ENCODE results near the gene ELMO1. TPM values are rescaled to one million over a fixed set of nuclear protein-coding genes. Genes with fewer than 3 reads are reported as not detected.

Gene ELMO1
- total RNA-seq, 1 experiment from 2014 or later: not detected

DNA sequence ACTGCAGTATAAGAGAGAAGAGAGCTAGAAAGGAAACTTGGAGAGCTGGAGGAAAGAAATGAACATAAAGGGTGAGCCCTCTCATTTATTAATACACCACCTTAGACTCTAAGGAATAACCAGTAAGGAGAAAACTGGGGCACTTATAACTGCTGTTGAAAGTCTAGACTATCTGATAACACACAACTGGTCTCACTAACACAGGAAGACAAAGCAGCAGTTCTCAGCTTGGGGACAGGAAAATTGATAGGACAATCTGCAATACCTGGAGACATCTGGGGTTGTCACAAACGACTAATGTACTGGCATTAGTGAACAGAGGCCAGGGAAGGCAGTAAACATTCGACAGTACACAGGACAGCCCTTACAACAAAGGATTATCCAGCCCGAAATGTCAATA, 6.8 kb downstream of the ELMO1 start:
- H3K79me2 ChIP-seq (ENCODE audit: low read length): no peaks in the 10 kb centered on the region
- no peak overlapping the region for H2AFZ ChIP-seq (ENCODE audit: low read length)
- H3K4me3 ChIP-seq (ENCODE audit: low read length): no peak overlapping the region
- H3K9ac ChIP-seq (ENCODE audit: low read length): no peak overlapping the region
- ATAC-seq: no peak
- intact Hi-C loops (cut with micrococcal nuclease): no loop called here
- CTCF ChIA-PET: no interaction called here
- peaks cover 4% of the 10 kb centered on the region; the same call in 1 of the 2 replicates for H3K27me3 ChIP-seq (ENCODE audit: low read length)
- no peaks in the 10 kb centered on the region for H3K4me1 ChIP-seq (ENCODE audit: insufficient read depth, low read length)
- no peaks in the 10 kb centered on the region for H3K9me2 ChIP-seq (replicated peaks; ENCODE audit: low read length)
- H3K9me3 ChIP-seq (ENCODE audit: low read length): no peaks in the 10 kb centered on the region
- no peak for DNase-seq
- BruUV-seq (replicated peaks): no TSS peak
- H3K27ac ChIP-seq (ENCODE audit: low read length): no peak overlapping the region
- POLR2A ChIA-PET (ENCODE audit: unreplicated experiment): no interaction called here
- no peaks in the 10 kb centered on the region for H4K20me1 ChIP-seq (ENCODE audit: low read length)
- no peaks in the 10 kb centered on the region for H3F3A ChIP-seq (ENCODE audit: low read length, unreplicated experiment)
- no peaks in the 10 kb centered on the region for H3K36me3 ChIP-seq (ENCODE audit: low read depth, low read length)
- no peak for TF ChIP-seq CTCF (conservative IDR thresholded peaks at IDR 0.05; ENCODE audit: low read depth, low read length)
- TF ChIP-seq EZH2phosphoT487 (IDR thresholded peaks at IDR 0.05; ENCODE audit: borderline replicate concordance, low read length): no peak
- no peak for TF ChIP-seq EZH2 (IDR thresholded peaks at IDR 0.05; ENCODE audit: low read length, unreplicated experiment)
- H3K4me2 ChIP-seq (ENCODE audit: low read length): no peak overlapping the region

GRCh38 chr7:37441386-37441760, 7.3 kb downstream of the ELMO1 start:
- no peaks in the 10 kb centered on the region for H4K20me1 ChIP-seq (ENCODE audit: low read length)
- no peak overlapping the region for H3K27ac ChIP-seq (ENCODE audit: low read length)
- H3K4me1 ChIP-seq (ENCODE audit: insufficient read depth, low read length): no peaks in the 10 kb centered on the region
- BruUV-seq (replicated peaks): no TSS peak
- DNase-seq: no peak
- H3K9me2 ChIP-seq (replicated peaks; ENCODE audit: low read length): no peaks in the 10 kb centered on the region
- no peaks in the 10 kb centered on the region for H3F3A ChIP-seq (ENCODE audit: low read length, unreplicated experiment)
- no peaks in the 10 kb centered on the region for H3K9me3 ChIP-seq (ENCODE audit: low read length)
- H3K4me3 ChIP-seq (ENCODE audit: low read length): no peak overlapping the region
- no peaks in the 10 kb centered on the region for H3K27me3 ChIP-seq (ENCODE audit: low read length)
- no peak overlapping the region for H3K9ac ChIP-seq (ENCODE audit: low read length)
- intact Hi-C loops (cut with micrococcal nuclease): no loop called here
- CTCF ChIA-PET: no interaction called here
- no peak overlapping the region for H3K4me2 ChIP-seq (ENCODE audit: low read length)
- ATAC-seq: no peak
- no peak for TF ChIP-seq EZH2 (IDR thresholded peaks at IDR 0.05; ENCODE audit: low read length, unreplicated experiment)
- no peak for TF ChIP-seq EZH2phosphoT487 (IDR thresholded peaks at IDR 0.05; ENCODE audit: borderline replicate concordance, low read length)
- H3K36me3 ChIP-seq (ENCODE audit: low read depth, low read length): no peaks in the 10 kb centered on the region
- no peak overlapping the region for H2AFZ ChIP-seq (ENCODE audit: low read length)
- POLR2A ChIA-PET (ENCODE audit: unreplicated experiment): no interaction called here
- H3K79me2 ChIP-seq (ENCODE audit: low read length): no peaks in the 10 kb centered on the region

GRCh38 chr7:37440738-37441385, 7.8 kb downstream of the ELMO1 start:
- ChIA-PET POLR2A (ENCODE audit: unreplicated experiment) (no interaction called here), CTCF (interaction anchor here (0.7 kb wide), 1 partner anchor 134 kb away, joined by 7 read pairs; no protein-coding TSS in a partner anchor)
- Histone ChIP-seq H3K9ac (ENCODE audit: low read length) (no peak overlapping the region), H3K27ac (ENCODE audit: low read length) (no peak overlapping the region), H3F3A (ENCODE audit: low read length, unreplicated experiment) (no peaks in the 10 kb centered on the region), H3K36me3 (ENCODE audit: low read depth, low read length) (no peaks in the 10 kb centered on the region), H2AFZ (ENCODE audit: low read length) (no peak overlapping the region), H3K79me2 (ENCODE audit: low read length) (no peaks in the 10 kb centered on the region), H3K4me1 (ENCODE audit: insufficient read depth, low read length) (no peaks in the 10 kb centered on the region), H3K9me2 (replicated peaks; ENCODE audit: low read length) (no peaks in the 10 kb centered on the region), H3K27me3 (ENCODE audit: low read length) (no peaks in the 10 kb centered on the region), H3K4me3 (ENCODE audit: low read length) (no peak overlapping the region), H3K4me2 (ENCODE audit: low read length) (no peak overlapping the region), H4K20me1 (ENCODE audit: low read length) (no peaks in the 10 kb centered on the region), H3K9me3 (ENCODE audit: low read length) (no peaks in the 10 kb centered on the region)
- ATAC-seq (no peak), DNase-seq (no peak)
- intact Hi-C loops (cut with micrococcal nuclease): no loop called here
- TF ChIP-seq EZH2 (IDR thresholded peaks at IDR 0.05; ENCODE audit: low read length, unreplicated experiment) (no peak), EZH2phosphoT487 (IDR thresholded peaks at IDR 0.05; ENCODE audit: borderline replicate concordance, low read length) (no peak), CTCF (conservative IDR thresholded peaks at IDR 0.05; ENCODE audit: low read depth, low read length) (no peak)
- BruUV-seq (replicated peaks): no TSS peak
